Activated T-cell treated with anti-CD3 and anti-CD28 coated beads, Interleukin-2, amount 50 U/mL, for 72 hours (primary cell): ENCODE measurements around the gene GALNS. TPM values are rescaled to one million over a fixed set of nuclear protein-coding genes. Genes with fewer than 3 reads are reported as not detected.

Source experiments
- ATAC-seq, 2 donors: fragments of 150-1000 bp; cut with Tn5 transposase; replicated peaks in 1 of 2; 2 replicates each; pipeline ENCODE4 v1.10.0; 2021; ENCODE audit warnings: moderate library complexity in 2 of 2, mild to moderate bottlenecking in 1 of 2
- DNase-seq, 2 donors: peaks; one replicate each; pipeline ENCODE4 v3.0.0; 2021 to 2022; ENCODE audit warnings: mixed read lengths in 1 of 2
- H3K27ac Mint-ChIP-seq: one replicate; pipeline ENCODE4 v1.8.0; 2022; ENCODE audit warnings: mild to moderate bottlenecking, moderate library complexity, mixed read lengths
- H3K27me3 Mint-ChIP-seq: one replicate; pipeline ENCODE4 v1.8.0; 2022; ENCODE audit warnings: low read depth, mixed read lengths
- H3K36me3 Mint-ChIP-seq, 2 donors: one replicate each; pipeline ENCODE4 v1.8.0; 2022; ENCODE audit warnings: mixed read lengths in 2 of 2, mild to moderate bottlenecking in 1 of 2; ENCODE audit not compliant: insufficient read depth in 2 of 2
- H3K4me1 Mint-ChIP-seq: one replicate; pipeline ENCODE4 v1.8.0; 2022; ENCODE audit warnings: low read depth, mixed read lengths
- H3K4me3 Mint-ChIP-seq, 2 donors: one replicate each; pipeline ENCODE4 v1.8.0; 2022; ENCODE audit warnings: mild to moderate bottlenecking in 2 of 2, mixed read lengths in 2 of 2, moderate library complexity in 2 of 2
- H3K9me3 Mint-ChIP-seq, 2 donors: one replicate each; pipeline ENCODE4 v1.8.0; 2022; ENCODE audit warnings: mixed read lengths in 2 of 2
- total RNA-seq, 2 donors: library from RNA; stranded (reverse); gene quantifications; one replicate each; pipeline ENCODE4 v1.2.3, GENCODE V29; 2022

Gene GALNS
- total RNA-seq = 10 to 100 TPM; 26.1 to 31.7 TPM

- Mint-ChIP-seq H3K36me3 (peaks cover 3 to 5% of the 10 kb centered on the region in 2 donors), H3K27me3 (no peaks in the 10 kb centered on the region), H3K9me3 (no peaks in the 10 kb centered on the region), H3K27ac (peak within 1 kb of the TSS; percentile 88), H3K4me1 (peaks cover 30% of the 10 kb centered on the region), H3K4me3 (peak within 1 kb of the TSS; percentile 99 to 100)
- ATAC-seq = peak; percentile 86 to 89
- DNase-seq = peak; percentile 99 to 100
These were observed at the start of gene GALNS, which contains the start of gene TRAPPC2L for GRCh38 chr16:88856828-88857727. Gene GALNS, minus strand, starts transcription at chr16:88856947. Its CDS starts 70 bp downstream, at chr16:88856877. Gene TRAPPC2L, plus strand, starts transcription at chr16:88857127. Its CDS starts 24 bp downstream, at chr16:88857151.

GRCh38 chr16:88906020-88906419 lies 49.3 kb upstream of the GALNS start:
- H3K27me3 Mint-ChIP-seq = no peaks in the 10 kb centered on the region
- no peak for DNase-seq
- H3K27ac Mint-ChIP-seq = no peak overlapping the region
- no peak overlapping the region for H3K4me3 Mint-ChIP-seq
- ATAC-seq = no peak
- no peaks in the 10 kb centered on the region for H3K9me3 Mint-ChIP-seq
- H3K4me1 Mint-ChIP-seq = no peaks in the 10 kb centered on the region
- H3K36me3 Mint-ChIP-seq = no peaks in the 10 kb centered on the region

GRCh38 chr16:88905563-88905962 lies 48.8 kb upstream of the GALNS start:
- H3K9me3 Mint-ChIP-seq = no peaks in the 10 kb centered on the region
- H3K36me3 Mint-ChIP-seq = no peaks in the 10 kb centered on the region
- H3K4me3 Mint-ChIP-seq = no peak overlapping the region
- no peak overlapping the region for H3K27ac Mint-ChIP-seq
- no peaks in the 10 kb centered on the region for H3K27me3 Mint-ChIP-seq
- ATAC-seq = peak in 1 of 2 donors; percentile 36
- H3K4me1 Mint-ChIP-seq = no peaks in the 10 kb centered on the region
- DNase-seq = peak; percentile 17 to 29

GRCh38 chr16:88904676-88905365 lies 48.1 kb upstream of the GALNS start:
- Mint-ChIP-seq H3K27ac (no peak overlapping the region), H3K4me3 (no peak overlapping the region), H3K27me3 (no peaks in the 10 kb centered on the region), H3K36me3 (no peaks in the 10 kb centered on the region), H3K9me3 (no peaks in the 10 kb centered on the region), H3K4me1 (no peaks in the 10 kb centered on the region)
- DNase-seq (no peak), ATAC-seq (no peak)

- Mint-ChIP-seq H3K36me3 (no peaks in the 10 kb centered on the region), H3K27ac (no peak overlapping the region), H3K27me3 (no peaks in the 10 kb centered on the region), H3K4me1 (no peaks in the 10 kb centered on the region), H3K9me3 (no peaks in the 10 kb centered on the region), H3K4me3 (no peak overlapping the region)
- no peak for ATAC-seq
- no peak for DNase-seq
These were observed 46.5 kb upstream of the GALNS start for GRCh38 chr16:88903267-88903666.

- ATAC-seq (no peak), DNase-seq (no peak)
- Mint-ChIP-seq H3K9me3 (no peaks in the 10 kb centered on the region), H3K36me3 (no peaks in the 10 kb centered on the region), H3K27me3 (no peaks in the 10 kb centered on the region), H3K27ac (no peak overlapping the region), H3K4me3 (no peak overlapping the region), H3K4me1 (no peaks in the 10 kb centered on the region)
These were observed 46.0 kb upstream of the GALNS start for GRCh38 chr16:88902744-88903143.

GRCh38 chr16:88901718-88902337 lies 45.1 kb upstream of the GALNS start:
- no peaks in the 10 kb centered on the region for H3K9me3 Mint-ChIP-seq
- H3K36me3 Mint-ChIP-seq = no peaks in the 10 kb centered on the region
- no peak for ATAC-seq
- H3K4me1 Mint-ChIP-seq = no peaks in the 10 kb centered on the region
- H3K4me3 Mint-ChIP-seq = no peak overlapping the region
- DNase-seq = no peak
- no peaks in the 10 kb centered on the region for H3K27me3 Mint-ChIP-seq
- no peak overlapping the region for H3K27ac Mint-ChIP-seq

- Mint-ChIP-seq H3K36me3 (no peaks in the 10 kb centered on the region), H3K4me1 (no peaks in the 10 kb centered on the region), H3K27me3 (no peaks in the 10 kb centered on the region), H3K27ac (no peak overlapping the region), H3K9me3 (no peaks in the 10 kb centered on the region), H3K4me3 (no peak overlapping the region)
- DNase-seq (no peak), ATAC-seq (no peak)
These were observed 43.9 kb upstream of the GALNS start for GRCh38 chr16:88900662-88901052.

- H3K36me3 Mint-ChIP-seq = no peaks in the 10 kb centered on the region
- ATAC-seq = no peak
- no peak overlapping the region for H3K27ac Mint-ChIP-seq
- no peaks in the 10 kb centered on the region for H3K9me3 Mint-ChIP-seq
- no peak overlapping the region for H3K4me3 Mint-ChIP-seq
- no peak for DNase-seq
- H3K27me3 Mint-ChIP-seq = no peaks in the 10 kb centered on the region
- H3K4me1 Mint-ChIP-seq = no peaks in the 10 kb centered on the region
These were observed 43.3 kb upstream of the GALNS start for GRCh38 chr16:88899901-88900661.

GRCh38 chr16:88897696-88898425 lies 41.1 kb upstream of the GALNS start:
- H3K36me3 Mint-ChIP-seq = no peaks in the 10 kb centered on the region
- no peaks in the 10 kb centered on the region for H3K27me3 Mint-ChIP-seq
- ATAC-seq (no peak), DNase-seq (no peak)
- H3K4me1 Mint-ChIP-seq = no peaks in the 10 kb centered on the region
- H3K27ac Mint-ChIP-seq = no peak overlapping the region
- no peak overlapping the region for H3K4me3 Mint-ChIP-seq
- H3K9me3 Mint-ChIP-seq = no peaks in the 10 kb centered on the region

- Mint-ChIP-seq H3K4me3 (no peak overlapping the region), H3K27me3 (no peaks in the 10 kb centered on the region), H3K9me3 (no peaks in the 10 kb centered on the region), H3K36me3 (no peaks in the 10 kb centered on the region), H3K4me1 (no peaks in the 10 kb centered on the region), H3K27ac (no peak overlapping the region)
- ATAC-seq = no peak
- no peak for DNase-seq
These were observed 39.7 kb upstream of the GALNS start for GRCh38 chr16:88896238-88897070.
